Cardiac septum (tissue), 1 donor: ENCODE data around the gene CFAP20. TPM values are rescaled to one million over a fixed set of nuclear protein-coding genes. Genes with fewer than 3 reads are reported as not detected.
A peak's percentile ranks its signal among the peaks of the same experiment; 100 is the strongest.

Experiments
- DNase-seq: peaks from one replicate; pipeline ENCODE4 v3.0.0-alpha.2; 2020; ENCODE audit warnings: low spot score
- intact Hi-C: fragments of 100-400 bp; cut with DNase I; formaldehyde crosslinking; loops from one replicate; pipeline ENCODE4 v1.14.0; 2022
- long read RNA-seq: library from polyadenylated mRNA; unstranded; transcript quantifications from one replicate; pipeline ENCODE4 v2.0.0, GENCODE V29; 2021
- total RNA-seq: library from RNA; stranded (reverse); fragmentation: NEBNext Ultra II Directional; extraction: Animal tissue kit (Norgen Biotek cat#: 25700); gene quantifications from one replicate; pipeline ENCODE4 v1.2.1, GENCODE V29; 2021
- donor health status: DM: no; HTN: no; CAD: no.

CFAP20 gene
- 36.7 TPM for total RNA-seq
- long read RNA-seq, transcript CFAP20-201 (6 exons, 1,354 nt) = major isoform, 64 of 65 reads
- long read RNA-seq, partial matches to known transcripts = 1 of 65 reads
- long read RNA-seq, other reads (novel, unspliced or antisense) = 0 of 65 reads

DNA sequence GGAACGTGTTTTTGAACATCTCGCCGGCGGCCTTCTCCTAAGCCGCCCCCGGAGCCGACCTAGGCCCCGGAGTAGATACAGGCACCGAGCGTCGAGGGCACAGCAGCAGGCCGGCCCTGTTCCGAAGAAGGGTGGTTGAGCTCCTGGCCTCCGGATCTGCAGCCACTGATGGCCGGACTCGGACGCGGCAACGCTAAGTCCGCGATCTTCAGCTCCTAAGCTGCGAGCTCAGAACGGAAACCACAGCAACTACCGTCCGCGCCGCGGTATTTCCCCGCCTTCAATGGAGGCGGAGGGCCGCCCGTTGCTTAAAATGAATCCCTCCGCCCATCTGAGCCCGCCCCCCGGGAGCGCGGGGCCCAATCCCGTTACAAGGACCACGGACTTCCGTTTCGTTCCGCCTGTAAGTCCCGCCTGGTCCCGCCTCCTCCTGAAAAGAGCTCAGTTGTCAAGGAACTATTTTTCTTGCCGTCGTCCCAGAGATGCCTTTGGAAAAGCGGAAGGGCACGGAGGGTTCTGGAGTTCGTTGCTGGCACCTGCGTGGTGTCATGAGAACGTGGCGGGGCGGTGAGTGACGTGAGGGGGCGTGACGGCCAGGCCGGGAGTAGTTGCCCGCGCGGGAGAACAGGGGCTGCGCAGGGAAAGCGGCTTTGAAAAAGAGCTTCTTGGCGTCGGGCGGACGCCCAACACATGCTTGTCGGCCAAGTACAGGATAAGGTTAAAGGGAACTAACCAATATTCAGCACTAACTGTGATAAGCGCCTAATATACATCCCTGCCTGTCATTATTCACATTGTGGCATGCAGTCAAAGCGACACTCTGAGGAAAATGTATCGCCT lies at the start of gene CFAP20:
CFAP20 (minus strand) TSS at position 285 of the 840 bp plus-strand sequence; CDS start at position 19, 266 bp downstream.
- intact Hi-C loops = no loop called here
- peak; percentile 99 for DNase-seq

DNA sequence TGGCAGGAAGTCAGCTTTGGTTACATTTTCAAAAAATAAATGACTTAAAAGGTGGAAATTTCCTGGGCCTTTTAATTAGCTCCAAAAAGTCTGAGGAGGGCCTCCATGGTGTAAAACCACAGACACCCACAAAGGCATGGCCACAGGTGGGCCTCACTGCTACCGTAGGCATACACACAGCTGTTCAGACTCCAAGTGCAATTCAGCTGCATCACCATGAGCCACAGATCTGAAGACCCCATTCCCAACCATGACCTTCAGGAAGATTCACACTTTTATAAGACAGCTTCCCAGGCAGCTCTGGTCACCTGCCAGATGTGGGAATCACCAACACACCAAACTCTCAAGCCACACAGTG lies 48.2 kb upstream of the CFAP20 start:
- no peak for DNase-seq
- intact Hi-C loops = no loop called here

DNA sequence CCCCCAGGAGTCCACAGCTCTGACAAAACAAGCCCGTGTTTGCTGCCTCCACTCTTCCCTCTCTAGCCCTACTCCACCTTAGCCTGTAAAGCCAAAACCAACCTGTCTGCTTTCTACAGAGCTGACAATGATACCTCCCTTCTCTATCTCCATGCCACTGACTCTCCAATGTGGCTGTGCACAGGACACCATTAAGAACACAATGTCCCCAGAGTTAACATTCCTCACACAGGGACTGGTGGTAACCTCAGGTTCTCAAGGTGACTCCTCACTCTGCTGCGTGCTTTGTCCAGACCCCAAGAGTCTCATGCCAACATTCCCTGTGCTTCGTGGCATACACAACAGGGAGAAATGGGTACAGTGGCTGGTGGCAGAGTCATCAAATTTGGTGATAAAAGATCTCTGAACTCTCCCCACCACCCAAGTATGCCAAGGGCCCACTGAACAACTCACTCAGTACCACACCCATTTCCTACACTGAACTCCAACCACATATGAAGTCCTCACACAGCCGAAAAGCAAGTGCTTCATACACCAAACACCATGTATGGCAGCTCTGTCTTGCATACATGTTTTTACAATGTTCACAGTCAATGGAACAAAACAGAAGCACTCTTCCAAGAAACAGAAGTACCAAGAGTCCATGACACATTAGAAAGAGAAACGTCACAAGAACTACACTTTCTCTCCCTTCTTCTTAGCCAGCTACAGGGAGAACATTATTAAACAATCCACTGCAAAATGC lies 47.6 kb upstream of the CFAP20 start:
- no peak for DNase-seq
- intact Hi-C loops = no loop called here

DNA sequence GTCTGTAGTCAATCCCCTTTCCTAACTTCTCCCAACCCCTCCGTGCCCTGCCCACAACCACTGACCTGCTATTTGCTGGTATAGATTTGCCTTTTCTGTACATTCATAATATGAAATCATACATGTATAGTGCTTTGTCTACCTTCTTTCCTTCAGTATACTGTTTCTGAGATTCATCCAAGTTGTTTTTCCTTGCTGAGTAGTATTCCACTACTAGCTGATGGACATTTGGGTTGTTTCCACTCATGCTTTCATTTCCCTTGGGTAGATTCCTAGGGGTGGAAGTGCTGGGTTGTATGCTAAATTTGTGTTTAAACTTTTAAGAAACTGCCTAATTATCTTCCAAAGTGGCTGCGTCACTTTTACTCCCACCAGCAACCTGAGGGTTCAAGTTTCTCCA lies 41.0 kb upstream of the CFAP20 start:
- intact Hi-C loops = no loop called here

DNA sequence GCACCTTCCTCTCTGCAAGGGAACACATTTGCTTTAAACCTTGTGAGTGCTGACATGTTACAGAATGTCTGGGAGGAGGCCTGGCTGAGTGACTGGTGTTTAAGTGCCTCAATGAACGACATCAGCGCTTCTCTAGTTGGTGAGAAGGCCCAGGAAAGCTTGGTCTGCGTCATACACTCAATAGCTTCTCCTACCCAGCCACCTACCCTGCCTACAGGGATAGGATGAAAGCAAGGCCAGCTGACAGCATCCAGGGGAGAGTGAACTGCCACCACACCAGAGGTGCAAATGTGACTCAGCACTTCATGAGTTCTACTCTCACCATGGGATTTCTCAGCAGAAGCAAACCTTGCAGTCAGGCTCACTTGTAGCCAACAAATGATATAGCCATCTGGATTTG lies 31.7 kb upstream of the CFAP20 start:
- intact Hi-C loops = no loop called here
- no peak for DNase-seq

More for the DNA sequence above, 41.0 kb upstream of the CFAP20 start:
- no peak for DNase-seq

DNA sequence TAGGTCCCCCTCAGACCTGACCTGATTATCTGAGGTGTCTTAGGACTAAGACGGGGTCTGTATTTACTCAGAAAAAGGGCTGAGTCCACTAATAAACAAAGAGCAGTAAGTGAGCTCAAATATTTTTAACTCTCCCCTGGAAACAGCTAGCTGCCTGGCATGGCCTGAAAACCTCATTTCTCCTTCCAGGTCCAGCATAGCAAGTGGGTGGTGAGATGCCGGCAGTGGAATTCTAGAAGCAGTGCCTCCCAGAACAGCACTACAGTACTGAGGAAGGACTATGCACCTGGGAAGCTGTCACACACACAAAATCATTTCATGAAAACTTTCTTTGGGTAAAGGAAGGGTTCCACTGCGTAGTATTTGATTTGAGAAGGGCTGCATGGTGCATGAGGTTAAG lies 29.5 kb upstream of the CFAP20 start:
- intact Hi-C loops = no loop called here
- no peak for DNase-seq

DNA sequence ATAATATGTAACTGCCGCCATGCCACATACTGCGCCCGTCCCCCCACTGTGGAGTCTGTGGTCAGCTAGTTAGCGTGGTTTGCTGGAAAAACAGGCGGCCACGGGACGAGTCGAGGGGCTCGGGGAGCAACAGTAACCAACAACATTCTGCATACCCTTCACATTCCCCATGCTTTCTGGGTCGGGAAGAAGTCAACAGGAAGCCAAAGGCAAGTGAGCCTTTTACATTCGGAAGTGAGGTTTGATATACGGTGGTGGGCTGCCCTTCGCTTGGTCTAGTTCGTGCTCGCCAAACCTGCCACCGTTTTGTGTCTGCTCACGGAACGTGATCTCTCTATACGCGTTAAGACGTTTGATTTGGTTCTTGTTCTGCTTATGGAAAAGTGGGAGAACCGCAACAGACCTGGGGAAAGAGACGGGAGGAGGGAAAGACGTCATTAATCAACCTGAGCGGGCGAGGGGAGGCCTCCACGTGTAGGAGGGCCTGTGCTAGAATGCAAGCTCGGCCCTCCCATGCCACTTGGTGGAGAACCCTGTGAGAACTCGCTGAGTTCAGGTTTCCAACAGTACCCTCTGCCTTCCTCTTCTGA lies 28.9 kb upstream of the CFAP20 start:
- no peak for DNase-seq
- intact Hi-C loops = no loop called here

DNA sequence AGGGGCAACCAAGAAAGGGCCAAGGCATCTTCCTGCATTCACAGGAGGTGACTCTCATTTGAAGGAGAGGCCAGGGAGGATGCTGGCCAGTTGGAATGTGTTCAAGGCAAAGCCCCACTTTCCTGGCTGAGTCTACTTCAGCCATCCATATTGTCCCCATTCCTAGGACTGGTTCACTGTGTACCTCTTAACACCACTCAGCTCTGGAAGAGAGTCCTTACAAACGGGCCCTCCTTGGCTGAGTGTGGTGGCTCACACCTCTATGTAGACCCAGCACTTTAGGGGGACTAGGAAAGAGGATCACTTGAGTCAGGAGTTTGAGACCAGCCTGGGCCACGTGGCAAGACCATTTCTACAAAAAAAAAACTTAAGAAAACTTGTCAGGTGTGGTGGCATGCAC lies 28.1 kb upstream of the CFAP20 start:
- intact Hi-C loops = no loop called here
- DNase-seq = no peak

DNA sequence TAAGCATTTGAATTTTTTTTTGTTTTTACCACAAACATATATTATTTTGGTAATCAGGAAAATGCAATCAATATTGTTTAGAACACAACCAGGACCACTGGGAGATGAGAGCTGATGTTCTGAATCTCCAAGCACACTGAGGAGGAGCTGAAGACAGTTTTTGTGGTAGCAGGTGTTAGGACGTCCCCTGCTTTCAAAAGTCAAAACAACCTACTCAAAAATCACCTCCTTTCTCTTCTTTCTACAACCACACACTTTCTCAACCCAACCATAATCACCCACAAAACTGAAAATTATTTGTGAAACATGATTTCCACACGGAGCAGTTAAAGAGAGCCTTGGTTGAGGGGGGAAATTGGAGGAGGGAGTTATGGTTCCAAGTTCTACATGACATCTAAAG lies 26.7 kb upstream of the CFAP20 start:
- DNase-seq = no peak
- intact Hi-C loops = no loop called here

DNA sequence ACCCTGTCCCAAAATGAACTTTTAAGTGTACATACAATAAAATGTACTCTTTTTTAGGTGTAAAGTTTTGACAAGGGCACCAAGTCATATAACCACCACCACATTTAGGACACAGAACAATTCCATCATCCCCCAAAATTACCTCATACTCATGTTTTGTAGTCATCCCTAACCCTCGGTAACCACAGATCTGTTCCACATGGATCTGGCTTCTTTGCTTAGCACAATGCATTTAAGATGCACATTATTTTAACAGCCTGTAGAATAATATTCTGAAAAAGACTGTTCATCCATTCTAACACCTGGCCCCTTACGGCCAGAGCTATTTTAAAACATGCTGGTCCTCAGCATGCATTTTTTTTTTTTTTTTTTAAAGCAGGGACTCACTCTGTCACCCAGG lies 25.2 kb upstream of the CFAP20 start:
- intact Hi-C loops = no loop called here
- no peak for DNase-seq

DNA sequence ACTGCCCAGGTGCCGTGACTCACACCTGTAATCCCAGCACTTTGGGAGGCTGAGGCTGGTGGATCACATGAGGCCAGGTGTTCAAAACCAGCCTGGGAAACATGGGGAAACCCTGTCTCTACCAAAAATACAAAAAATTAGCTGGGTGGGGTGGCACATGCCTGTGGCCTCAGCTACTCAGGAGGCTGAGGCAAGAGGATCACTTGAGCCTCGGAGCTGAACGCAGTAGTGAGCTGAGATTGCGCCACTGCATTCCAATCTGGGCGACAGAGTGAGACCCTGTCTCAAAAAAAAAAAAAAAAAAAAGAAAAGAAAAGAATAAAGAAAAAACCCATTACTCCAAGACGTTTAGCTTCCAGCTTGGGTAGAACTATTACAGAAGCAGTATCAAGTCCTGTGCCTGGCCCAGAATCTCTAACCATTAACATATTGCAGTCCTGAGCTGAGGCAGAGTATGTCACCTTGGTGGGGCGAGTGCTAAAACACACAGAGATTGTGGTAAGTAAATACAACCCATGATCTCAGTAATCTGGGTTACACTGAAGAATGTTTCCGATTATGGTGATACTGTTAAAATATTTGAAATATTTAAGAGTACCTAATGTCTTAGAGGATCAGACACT lies 23.2 kb upstream of the CFAP20 start:
- intact Hi-C loops = no loop called here
- DNase-seq = no peak

DNA sequence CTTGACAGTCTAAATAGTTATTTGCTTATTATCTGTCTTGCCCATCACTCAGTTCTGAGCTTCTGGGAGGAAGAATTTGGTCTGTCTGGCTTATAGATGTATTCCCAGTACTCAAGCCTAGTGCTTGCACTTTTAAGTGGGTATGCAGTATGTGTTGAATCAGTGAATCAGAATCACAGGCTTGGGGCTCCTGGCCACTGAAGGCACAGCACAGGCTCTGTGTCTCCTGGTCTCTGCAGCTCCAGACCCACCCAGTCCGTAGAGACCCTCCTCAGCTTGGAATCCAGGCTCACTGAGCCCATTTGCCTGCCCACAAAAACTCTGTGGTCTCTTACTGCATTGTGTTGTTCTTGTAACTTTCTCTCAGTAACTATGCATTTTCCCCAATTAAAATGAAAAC lies 19.3 kb upstream of the CFAP20 start:
- intact Hi-C loops = no loop called here
- DNase-seq = no peak

DNA sequence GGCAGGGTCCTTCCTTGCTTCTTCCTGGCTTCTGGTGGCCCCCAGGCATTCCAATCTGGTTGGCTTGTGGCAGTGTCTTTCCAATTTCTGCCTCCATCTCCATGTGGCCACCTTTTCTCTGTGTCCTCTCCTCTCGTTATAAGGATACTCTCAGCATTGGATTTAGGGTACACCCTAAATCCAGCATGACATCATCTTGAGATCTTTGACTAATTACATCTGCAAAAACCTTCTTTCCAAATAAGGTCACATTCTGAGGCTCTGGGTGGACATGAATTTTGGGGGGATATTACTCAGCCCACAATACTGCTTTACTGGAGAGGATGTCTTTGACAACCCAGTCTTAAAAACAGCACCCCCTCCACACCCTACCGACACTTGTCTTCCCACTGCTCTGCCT lies 18.9 kb upstream of the CFAP20 start:
- intact Hi-C loops = no loop called here
- no peak for DNase-seq

DNA sequence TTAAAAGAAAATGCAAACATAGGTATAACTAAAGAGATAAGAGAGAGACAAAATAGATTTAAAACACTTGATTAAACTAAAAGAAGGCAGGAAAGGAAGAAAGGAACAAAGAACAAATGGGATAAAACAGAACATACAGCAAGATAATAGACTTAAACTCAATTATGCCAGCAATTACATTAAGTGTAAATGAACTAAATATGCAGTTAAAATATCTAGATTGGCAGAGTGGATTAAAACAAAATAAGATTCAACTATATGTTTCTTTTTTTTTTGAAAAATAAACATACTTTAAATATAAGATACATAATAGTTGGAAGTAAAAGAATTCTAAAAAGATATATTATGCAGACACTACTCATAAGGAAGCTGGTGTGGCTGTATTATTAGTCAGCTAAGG lies 9.7 kb upstream of the CFAP20 start:
- no peak for DNase-seq
- intact Hi-C loops = loop anchor here (10.0 kb wide), 1 partner anchor 46 kb away; no protein-coding TSS in a partner anchor

DNA sequence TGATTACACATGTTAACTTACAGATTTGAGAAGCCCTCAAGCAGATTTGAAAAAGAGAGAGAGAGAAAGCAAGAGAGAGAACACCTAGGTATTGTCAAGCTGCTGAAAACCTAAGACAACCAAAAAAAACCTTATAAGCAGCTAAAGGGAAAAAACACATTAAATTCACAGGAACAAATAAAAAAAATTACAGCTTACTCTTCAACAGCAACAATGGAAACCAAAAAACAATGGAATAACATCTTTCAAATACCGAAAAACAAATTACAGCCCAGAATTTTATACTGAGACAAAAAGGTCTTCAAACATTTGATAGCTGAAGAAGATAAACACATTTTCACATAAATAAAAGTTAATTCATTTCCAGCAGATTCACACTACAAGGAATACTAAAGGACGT lies 8.4 kb upstream of the CFAP20 start:
- intact Hi-C loops = loop anchor here (10.0 kb wide), 1 partner anchor 47 kb away; no protein-coding TSS in a partner anchor
- DNase-seq = no peak

DNA sequence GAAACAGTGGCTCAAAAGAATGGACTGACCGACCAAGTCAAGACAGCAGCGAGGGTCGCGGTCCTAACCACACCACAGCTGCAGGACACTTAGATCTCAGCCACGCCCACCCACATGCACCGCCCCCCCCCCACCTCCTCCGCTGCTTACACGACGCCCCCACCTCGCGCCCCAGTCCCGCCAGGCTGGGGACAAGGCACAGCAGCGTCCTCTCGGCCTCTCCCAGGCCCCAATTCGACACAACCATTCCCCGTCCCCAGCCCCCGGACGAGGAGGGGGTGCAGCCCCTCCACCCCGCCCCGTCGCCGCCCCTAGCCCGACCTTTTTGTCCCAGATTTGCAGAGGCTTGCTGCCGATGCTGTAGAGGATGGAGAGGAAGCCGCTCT lies 477 bp downstream of the CFAP20 start:
- intact Hi-C loops = no loop called here
- no peak for DNase-seq

DNA sequence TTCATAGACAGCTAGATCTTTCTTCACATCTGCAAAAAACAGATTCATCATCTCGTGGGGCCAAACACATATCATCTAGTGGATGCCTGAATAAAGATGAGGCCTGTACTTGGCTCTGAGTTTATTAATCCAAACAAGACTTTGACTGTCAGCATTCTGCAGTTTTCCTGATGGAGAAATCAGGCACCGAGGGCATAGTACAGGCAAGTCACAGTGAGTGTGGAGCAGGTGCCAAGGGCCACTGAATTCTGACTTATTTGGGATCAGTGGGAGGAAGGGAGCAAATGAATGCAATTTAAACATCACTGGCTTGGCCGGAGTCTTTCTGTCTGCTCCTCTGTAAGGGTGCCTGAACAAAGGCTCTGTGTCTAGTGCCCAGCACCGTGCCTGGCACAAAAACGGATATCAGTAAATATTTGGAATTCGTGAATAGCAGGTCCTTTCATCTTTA lies 975 bp downstream of the CFAP20 start:
- no peak for DNase-seq
- intact Hi-C loops = no loop called here

DNA sequence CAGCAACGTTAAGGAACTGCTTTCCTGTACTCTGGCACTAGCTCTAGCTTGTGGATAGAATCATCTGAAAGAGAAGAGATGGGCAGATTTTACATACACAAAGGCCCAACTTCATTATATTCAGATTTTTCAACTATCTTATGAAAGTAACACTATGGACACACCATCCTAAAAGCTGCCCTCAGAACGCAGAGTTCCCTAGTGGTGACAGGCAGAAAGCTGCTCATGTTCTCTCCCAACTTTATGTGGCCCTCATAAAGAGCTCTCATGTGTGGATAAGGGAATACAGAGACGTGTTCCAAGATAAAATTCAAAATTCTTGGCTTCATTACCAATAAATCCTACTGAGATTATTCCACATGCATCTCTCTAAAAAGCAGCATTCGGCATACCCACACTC lies 1.5 kb downstream of the CFAP20 start:
- DNase-seq = no peak
- intact Hi-C loops = loop anchor here (2.0 kb wide), 1 partner anchor 101 kb away; no protein-coding TSS in a partner anchor

DNA sequence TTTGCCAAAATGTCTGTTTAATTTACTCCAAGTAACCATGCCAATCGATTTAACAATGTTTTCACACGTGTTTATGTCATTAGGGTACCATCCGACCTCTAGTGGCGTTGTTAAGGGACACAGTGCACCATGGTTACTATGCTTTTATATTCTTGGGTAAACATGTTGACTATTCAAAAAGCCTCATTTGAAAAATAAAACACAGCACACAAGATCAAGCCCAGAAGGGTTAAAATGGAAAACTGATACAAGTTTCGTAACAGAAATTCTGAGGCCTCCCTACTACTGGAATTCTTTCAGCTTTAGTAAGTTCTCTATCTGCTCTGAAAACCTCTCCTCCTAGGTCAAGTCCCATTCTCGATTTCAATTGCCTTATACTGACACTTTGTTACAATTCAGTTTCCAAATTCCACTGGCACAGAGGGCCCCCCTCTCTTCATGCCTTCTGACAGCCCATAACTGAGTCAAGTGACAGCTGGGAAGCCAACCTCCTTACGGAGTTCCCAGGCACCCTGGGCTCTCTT lies 2.1 kb downstream of the CFAP20 start:
- no peak for DNase-seq
- intact Hi-C loops = loop anchor here (2.0 kb wide), 1 partner anchor 100 kb away; no protein-coding TSS in a partner anchor
